GM12872 (cell line): ENCODE data around the gene ZFYVE28.

Experiments
- TF ChIP-seq, protein P1 (sequence below): IDR thresholded peaks from 3 replicates; pipeline ENCODE4 v1.5.1; 2011; ENCODE audit warnings: low read depth, mild to moderate bottlenecking, low read length, moderate library complexity; ENCODE audit not compliant: insufficient read depth

Gene ZFYVE28

GRCh38 chr4:2373532-2373931, 44.9 kb downstream of the ZFYVE28 start:
- TF ChIP-seq, protein P1, sequence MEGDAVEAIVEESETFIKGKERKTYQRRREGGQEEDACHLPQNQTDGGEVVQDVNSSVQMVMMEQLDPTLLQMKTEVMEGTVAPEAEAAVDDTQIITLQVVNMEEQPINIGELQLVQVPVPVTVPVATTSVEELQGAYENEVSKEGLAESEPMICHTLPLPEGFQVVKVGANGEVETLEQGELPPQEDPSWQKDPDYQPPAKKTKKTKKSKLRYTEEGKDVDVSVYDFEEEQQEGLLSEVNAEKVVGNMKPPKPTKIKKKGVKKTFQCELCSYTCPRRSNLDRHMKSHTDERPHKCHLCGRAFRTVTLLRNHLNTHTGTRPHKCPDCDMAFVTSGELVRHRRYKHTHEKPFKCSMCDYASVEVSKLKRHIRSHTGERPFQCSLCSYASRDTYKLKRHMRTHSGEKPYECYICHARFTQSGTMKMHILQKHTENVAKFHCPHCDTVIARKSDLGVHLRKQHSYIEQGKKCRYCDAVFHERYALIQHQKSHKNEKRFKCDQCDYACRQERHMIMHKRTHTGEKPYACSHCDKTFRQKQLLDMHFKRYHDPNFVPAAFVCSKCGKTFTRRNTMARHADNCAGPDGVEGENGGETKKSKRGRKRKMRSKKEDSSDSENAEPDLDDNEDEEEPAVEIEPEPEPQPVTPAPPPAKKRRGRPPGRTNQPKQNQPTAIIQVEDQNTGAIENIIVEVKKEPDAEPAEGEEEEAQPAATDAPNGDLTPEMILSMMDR: no peak

GRCh38 chr4:2372488-2373030, 45.9 kb downstream of the ZFYVE28 start:
- TF ChIP-seq, protein P1: no peak

- TF ChIP-seq, protein P1: no peak
Observed at GRCh38 chr4:2371765-2372487, 46.5 kb downstream of the ZFYVE28 start.

DNA sequence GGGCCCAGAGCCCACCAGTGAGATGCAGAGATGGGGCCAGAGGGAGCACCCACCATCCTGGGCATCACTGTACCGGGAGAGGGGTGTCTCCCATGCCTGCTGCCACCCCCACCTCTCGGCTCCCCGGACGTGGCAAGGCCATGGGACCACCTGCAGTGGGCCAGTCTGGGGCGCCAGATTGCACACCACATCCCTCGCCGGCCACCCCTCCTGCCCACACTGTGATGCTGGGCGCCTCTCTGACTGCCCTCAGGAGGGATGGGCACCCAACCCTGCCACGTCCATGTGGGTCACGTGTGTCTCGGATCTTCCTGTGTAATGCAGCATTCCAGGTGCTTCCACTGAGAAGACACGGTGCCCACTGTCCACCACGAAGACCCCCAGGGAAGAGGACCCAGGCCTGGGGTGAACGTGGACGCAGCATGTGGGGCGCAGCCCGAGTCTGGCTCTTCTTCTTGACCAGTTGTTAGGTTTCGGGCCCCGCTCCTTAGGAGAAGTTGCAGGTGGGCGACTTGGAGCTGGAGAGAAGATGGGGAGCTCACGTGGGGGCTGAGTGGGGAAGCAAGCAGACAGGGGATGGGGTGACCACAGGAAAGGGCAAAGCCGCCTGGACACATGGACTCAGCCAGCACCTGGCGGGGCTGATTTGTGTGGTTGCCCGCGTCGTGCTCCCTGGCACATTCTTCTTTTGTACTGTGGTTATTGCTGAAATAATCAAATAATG, 47.7 kb downstream of the ZFYVE28 start:
- TF ChIP-seq, protein P1: no peak

GRCh38 chr4:2368746-2369437, 49.6 kb downstream of the ZFYVE28 start:
- TF ChIP-seq, protein P1: no peak

- TF ChIP-seq, protein P1: no peak
Observed at GRCh38 chr4:2367626-2368025, 50.8 kb downstream of the ZFYVE28 start.
